Gastroesophageal sphincter (tissue), 2 donors: ENCODE data around the gene TBX20.

Experiments used
- EP300 ChIP-seq: sonication (generic); formaldehyde crosslinking; IDR thresholded peaks from one replicate; pipeline ENCODE4 v1.6.1; 2017; ENCODE audit warnings: antibody characterized with exemption, mild to moderate bottlenecking
- POLR2A ChIP-seq, 2 donors: fragments of 450-650 bp; IDR thresholded peaks; one replicate each; pipeline ENCODE4 v1.6.1; 2017; ENCODE audit warnings: antibody characterized with exemption in 2 of 2, mild to moderate bottlenecking in 2 of 2, moderate library complexity in 1 of 2

DNA sequence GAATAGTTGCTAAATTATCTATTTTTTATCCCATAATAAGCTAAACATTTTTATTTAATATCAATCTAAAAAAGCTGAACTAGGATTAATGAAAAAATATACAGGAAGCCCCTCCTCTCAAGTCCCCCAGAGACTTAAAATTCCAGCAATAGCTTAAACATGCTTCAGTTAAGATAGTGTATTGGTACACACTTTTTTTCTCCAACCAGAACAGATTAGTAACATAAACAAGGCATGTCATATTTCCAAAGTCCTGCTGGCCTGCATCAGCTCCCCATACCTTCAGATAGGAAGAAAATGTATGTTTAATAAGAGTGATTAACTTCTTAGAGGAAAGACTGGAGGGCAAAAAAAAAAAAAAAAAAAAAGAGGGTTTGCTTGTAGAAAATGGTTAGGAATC, 7.1 kb downstream of the TBX20 start:
- no peak for TF ChIP-seq EP300
- no peak for TF ChIP-seq POLR2A (IDR thresholded peaks at IDR 0.05)
